Measurements from ENCODE around the gene ENSA.
"Not testable (repeated sequence)": the region's sequence is repeated elsewhere in the genome, so short reads cannot be mapped to it uniquely, and the experiment has no call there.

Gene ENSA

GRCh38 chr1:150621497-150622302 lies 7.7 kb downstream of the ENSA start:
- DNase-seq, result no peak

DNA sequence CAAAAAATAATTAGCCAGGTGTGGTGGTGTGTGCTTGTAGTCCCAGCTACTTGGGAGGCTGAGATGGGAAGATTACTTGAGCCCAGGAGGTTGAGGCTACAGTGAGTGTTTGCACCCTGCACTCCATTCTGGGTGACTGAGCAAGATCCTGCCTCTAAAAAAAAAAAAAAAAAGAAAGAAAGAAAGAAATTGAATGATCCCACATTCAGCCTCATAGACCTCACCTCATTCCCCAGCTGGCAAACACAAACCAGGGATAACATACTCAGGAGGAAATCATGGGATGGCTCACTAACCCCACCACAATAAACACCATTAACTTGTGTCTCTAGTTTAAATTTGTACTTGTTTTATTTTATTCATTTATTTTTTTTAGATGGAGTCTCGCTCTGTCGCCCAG lies 8.5 kb downstream of the ENSA start:
- DNase-seq, result no peak

DNA sequence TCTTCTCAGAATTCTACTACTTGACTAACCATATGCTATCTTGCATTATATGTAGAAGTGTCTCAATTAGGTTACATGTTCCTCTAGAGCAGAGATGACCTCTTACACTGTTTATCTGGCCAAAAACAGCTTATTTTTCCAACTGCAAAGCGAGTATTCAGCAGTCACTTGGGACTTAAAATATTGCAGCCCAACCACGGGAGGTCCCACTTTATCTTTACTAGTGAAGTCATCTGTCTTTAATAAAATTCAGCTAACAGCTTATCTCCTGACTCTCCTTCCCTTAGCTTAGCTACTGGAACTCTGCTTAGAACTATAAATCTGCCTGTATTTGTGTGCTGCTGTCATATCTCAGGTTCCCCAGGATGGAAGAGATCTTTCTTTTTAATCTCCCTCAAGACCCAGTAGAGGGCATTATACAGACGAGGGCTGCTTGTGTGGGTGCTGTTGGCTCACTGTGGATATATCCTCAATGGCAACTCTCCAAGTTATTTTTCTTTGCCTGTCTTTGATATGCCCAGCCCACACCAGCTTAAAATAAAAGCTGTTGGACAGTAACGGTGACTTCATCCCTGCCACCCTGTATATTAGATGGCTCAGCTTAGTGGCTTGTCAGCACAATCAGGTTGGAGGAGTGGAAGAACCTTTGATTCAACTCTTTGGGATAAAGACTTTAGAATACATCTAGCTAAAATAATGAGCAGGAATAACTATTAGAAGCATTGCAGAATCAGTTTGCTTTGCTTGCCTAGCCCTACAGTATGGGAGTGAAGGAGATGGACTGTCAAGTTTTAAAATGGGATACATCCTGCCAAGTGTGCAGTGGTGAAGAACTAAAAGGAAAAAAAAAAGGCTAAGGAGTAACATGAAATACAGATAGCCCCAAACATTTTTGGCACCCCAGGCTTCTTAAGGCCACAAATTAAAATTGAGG lies 9.6 kb downstream of the ENSA start:
- no peak for DNase-seq

DNA sequence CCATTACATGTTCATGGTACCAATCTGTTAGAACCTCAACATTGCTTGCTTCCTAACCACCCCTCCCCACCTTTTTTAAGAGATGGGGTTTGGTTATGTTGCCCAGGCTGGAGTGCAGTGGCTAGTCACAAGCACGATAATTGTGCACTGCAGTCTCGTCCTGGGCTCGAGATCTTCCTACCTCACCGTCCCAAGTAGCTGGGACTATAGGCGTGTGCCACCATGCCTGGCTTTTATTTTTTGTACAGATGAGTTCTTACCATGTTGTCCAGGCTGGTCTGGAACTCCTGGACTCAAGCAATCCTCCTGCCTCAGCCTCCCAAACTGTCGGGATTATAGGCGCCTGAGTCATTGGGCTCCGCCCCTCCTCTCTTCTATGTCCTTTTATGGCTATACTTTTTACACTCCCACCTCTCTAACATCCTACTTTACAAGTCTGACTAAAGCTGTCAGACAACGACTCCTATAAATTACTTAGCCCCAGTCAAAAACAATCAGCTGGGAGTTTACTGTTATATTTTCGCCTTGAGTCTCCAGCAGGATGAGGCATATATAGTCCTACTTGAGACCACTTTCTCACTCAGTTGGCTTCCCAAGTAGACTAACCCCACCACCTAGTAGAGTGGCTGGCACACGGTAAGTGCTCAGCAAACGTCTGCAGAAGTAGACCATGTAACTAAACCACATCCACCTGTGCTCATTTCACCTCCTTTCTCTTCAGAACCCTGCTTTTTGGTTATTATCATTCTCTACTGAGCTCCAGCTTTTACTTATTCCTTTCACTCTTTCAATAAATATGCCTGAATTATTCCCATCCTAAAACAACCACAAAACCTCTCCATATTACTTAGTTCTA lies 13.8 kb downstream of the ENSA start:
- no peak for DNase-seq

GRCh38 chr1:150613061-150613920 lies 16.1 kb downstream of the ENSA start:
- no peak for DNase-seq

GRCh38 chr1:150612014-150612345 lies 17.4 kb downstream of the ENSA start:
- DNase-seq, result no peak

DNA sequence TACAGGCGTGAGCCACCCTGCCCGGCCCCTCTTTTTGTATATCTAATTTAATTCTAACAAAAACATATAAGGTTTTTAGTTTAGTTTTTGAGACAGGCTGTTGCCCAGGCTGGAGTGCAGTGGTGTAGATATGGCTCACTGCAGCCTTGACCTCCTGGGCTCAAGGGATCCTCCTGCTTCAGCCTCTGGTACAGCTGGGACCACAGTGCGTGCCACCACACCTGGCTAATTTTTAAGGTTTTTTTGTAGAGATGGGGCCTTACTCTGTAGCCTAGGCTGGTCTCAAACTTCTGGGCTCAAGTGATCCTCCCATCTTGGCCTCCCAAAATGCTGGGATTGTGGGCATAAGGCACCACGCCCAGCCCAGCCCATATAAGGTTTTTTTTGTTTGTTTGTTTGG lies 18.8 kb downstream of the ENSA start:
- no peak for DNase-seq

- no peak for DNase-seq
Measured at GRCh38 chr1:150609732-150610131, 19.7 kb downstream of the ENSA start.

DNA sequence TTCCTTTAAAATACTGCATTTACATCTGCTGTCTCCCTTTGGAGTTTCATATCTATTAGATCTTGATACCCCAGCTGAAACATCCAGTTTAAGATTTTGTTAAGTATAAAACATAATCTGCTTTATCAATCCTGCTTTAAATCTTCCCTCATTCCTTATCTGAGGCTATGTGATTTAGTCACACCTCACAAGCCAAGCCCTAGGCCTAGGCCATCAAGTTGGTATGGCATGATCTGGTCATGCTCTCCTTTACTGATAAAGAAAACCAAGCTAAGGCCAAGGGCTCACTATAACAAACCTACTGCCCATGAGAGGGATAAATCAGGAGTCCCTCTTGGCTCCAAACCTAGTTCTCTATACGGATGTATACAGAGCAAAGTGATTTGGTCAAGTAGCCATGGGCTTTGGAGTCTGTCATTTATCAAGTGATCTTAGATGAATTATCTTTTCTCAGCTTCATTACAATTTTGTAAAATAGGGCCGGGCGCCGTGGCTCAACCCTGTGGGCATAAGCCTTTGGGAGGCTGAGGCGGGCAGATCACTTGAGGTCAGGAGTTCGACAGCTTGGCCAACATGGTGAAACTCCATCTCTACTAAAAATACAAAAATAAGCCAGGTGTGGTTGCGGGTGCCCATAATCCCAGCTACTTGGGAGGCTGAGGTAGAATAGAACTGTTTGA lies 22.8 kb downstream of the ENSA start:
- no peak for DNase-seq

- not testable (repeated sequence) for DNase-seq
Measured at GRCh38 chr1:150605451-150605731, 24.0 kb downstream of the ENSA start.

DNA sequence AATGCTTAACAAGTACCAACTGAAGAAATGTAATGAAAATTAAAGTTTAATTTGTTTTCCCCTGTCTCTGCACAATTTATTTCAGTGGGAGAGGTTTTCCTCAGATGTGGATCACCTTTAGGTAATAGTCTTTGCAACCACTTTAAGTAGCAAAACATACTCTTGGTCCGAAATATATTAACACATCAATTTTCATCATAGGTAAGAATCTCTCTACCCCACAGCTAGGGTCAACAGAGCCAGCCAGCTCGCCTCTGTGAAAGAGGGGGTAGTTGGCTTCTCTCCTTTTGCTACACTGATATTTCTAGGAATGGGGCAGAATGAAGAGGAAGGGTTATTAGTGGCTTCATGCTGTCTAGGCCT lies 25.2 kb downstream of the ENSA start:
- no peak for DNase-seq

DNA sequence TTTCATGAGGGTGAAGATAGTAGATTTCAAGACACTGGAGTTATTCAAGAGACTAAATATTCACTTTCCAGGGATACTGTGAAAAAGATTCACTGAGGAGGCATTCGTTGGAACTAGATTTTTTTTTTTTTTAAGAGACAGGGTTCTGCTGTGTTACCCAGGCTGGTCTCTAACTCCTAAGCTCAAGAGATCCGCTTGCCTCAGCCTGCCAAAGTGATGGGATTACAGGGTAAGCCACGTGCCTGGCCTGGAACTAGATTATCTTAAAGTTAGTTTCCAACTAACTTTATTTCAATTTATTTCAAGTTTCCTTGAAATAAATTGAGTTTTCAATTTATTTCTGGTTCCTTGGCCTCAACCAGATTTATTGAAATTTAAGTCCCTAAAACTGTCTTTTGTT lies 25.7 kb downstream of the ENSA start:
- no peak for DNase-seq

DNA sequence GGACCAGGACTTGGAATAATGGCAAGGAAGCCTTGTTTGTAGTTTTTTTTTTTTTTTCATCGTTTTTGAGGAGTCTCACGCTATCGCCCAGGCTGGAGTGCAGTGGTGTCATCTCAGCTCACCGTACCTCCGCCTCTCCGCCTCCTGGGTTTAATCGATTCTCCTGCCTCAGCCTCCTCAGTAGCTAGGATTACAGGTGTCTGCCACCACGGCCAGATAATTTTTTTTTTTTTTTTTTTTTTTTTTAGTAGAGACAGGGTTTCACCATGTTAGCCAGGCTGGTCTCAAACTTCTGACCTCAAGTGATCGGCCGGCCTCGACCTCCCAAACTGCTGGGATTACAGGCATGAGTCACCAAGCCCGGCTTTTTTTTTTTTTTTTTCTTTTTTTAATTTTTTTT lies 27.0 kb downstream of the ENSA start:
- DNase-seq, result not testable (repeated sequence)

DNA sequence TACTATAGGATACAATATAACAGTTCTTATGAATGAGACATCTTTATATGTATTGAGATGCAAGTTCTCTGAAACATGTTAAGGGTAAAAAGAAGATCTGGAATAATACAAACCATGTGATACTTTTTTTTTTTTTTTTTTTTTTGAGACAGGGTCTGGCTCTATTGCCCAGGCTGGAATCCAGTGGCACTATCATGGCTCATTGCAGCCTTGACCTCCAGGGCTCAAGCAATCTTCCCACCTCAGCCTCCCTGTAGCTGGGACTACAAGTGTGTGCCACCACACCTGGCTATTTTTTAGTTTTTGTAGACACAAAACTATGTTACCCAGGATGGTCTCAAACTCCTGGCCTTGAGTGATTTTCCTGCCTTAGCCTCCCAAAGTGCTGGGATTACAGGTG lies 27.9 kb downstream of the ENSA start:
- DNase-seq, result no peak

DNA sequence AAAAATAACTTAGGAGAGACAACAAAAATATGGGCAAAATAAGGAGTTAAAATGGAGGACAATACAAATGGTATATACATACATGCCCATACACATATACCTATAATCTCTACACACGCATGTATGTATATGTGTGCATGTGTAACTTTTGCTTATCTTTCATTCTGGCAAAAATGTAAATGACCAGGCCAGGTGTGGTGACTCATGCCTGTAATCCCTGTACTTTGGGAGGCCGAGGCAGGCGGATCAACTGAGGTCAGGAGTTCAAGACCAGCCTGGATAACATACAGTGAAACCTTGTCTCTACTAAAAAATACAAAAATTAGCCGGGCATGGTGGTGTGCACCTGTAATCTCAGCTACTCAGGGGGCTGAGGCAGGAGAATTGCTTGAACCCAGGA lies 31.1 kb downstream of the ENSA start:
- not testable (repeated sequence) for DNase-seq

GRCh38 chr1:150596976-150597375 lies 32.4 kb downstream of the ENSA start:
- DNase-seq, result no peak

DNA sequence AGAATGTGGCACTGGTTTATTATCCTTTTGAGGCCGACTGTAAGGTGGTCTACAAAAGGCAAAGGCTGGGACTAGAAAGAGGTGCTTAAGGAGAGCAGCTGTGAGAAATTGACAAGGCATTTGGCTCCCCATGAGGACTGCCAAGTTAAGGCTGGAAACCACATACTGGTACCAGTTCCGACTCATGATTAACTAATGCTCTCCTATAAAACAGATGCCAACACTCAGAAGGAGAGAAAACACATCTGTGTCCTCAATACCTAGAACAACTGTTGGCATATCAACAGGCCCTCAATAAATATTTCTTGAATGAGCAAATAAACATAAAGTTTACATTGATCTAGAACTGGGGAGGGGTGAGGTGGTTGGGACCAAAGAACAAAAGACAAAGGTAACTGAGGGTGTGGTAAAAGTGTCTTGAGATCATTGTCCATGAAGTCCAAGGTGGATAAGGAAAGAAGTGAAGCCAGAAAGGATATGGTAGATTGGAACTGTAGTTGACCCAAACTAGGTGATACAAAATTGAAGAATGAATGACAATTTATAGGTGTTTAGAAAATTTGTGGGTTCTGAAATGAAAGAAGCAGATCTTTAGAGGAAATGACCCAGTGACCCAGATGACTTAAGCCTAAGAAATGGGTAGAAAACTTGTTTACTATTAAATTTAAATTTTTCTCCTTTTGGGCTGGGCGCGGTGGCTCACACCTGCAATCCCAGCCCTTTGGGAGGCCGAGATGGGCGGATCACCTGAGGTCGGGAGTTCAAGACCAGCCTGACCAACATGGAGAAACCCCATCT lies 33.1 kb downstream of the ENSA start:
- DNase-seq, result no peak

- no peak for DNase-seq
Measured at GRCh38 chr1:150582371-150582770, 47.0 kb downstream of the ENSA start.

DNA sequence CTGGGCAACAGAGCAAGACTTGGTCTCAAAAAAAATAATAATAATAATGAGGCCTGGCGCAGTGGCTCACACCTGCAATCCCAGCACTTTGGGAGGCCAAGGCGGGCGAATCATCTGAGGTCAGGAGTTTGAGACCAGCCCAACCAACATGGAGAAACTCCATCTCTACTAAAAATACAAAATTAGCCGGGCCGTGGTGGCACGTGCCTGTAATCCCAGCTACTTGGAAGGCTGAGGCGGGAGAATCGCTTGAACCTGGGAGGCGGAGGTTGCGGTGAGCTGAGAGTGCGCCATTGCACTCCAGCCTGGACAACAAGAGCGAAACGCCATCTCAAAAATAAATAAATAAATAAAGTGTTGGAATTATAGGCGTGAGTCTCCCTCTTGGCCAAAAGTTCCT lies 47.5 kb downstream of the ENSA start:
- DNase-seq, result not testable (repeated sequence)

DNA sequence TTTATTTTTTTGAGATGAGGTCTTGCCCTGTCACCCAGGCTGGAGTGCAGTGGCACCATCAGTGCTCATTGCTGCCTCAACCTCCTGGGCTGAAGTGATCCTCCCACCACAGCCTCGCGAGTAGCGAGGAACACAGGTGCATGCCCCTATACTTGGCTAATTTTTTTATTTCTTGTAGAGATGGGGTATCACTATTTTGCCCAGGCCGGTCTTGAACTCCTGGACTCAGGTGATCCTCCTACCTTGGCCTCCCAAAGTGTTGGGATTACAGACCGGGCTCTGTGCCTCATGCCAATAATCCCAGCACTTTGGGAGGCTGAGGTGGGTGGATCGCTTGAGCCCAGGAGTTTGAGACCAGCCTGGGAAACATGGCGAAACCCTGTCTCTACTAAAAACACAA lies 48.0 kb downstream of the ENSA start:
- not testable (repeated sequence) for DNase-seq

- DNase-seq, result not testable (repeated sequence)
Measured at GRCh38 chr1:150580966-150581365, 48.4 kb downstream of the ENSA start.
